ENCODE results near the gene CNPPD1. TPM values are rescaled to one million over a fixed set of nuclear protein-coding genes. Genes with fewer than 3 reads are reported as not detected.

CNPPD1 gene
- total and polyA plus RNA-seq, 2 of the 8 experiments (the other 6 are each of a cell fraction or from before 2014, with no cell fraction given), result 32.9 to 35.9 TPM

DNA sequence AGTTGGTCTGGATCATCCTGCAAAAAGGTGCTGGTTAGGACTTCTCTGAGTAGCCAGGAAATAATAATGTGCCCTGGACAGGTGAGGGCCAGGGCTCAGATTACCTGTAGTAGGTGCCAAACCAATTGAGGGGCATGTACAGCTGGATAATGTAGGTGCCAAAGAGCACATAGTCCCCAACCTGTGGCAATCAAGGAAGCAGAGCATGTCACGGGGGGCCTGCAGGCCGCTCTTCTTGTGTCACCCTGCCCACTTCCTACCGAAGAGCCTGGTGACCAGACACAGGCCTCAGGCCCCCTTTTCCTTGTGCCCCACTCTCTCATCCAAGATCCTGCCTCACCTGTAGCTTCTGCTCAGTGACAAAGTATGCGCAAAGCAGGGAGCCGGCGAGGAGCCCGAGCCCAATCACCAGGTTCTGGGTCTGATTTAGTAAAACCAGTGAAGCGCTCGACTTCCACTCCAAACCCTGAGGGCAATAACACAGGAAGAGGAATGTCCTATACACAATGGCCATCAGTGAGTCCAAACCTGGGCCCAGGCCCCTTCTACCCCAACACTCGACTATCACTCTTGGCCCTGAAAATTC, 36.9 kb upstream of the CNPPD1 start:
- ChIA-PET POLR2A (ENCODE audit: partially characterized antibody) (interaction anchor here (0.6 to 1.5 kb wide), 6 partner anchors 16 to 51 kb away, joined by 3 to 7 read pairs (median 3); partner anchors contain the start of genes ANKZF1, ATG9A, GLB1L and STK16), CTCF (ENCODE audit: partially characterized antibody) (interaction anchor here (0.6 to 1.8 kb wide), 4 partner anchors 31 to 413 kb away, joined by 3 to 4 read pairs (median 4); no protein-coding TSS in a partner anchor)
- peaks cover 14 to 57% (median 29%) of the 10 kb centered on the region in 4 experiments for H3K36me3 ChIP-seq (ENCODE audit: control insufficient read depth in 2 of 4, insufficient read depth in 4 of 4, low read length in 3 of 4)
- no peak overlapping the region for H3K4me3 ChIP-seq (ENCODE audit: extremely low read depth in 1 of 4, insufficient read depth in 2 of 4, low read depth in 3 of 4, low read length in 4 of 4)
- H3K4me1 ChIP-seq (replicated peaks in 1 of 4; ENCODE audit: control insufficient read depth in 3 of 4, insufficient read depth in 4 of 4, low read length in 3 of 4), result peaks cover 0 to 2% (median 0%) of the 10 kb centered on the region in 4 experiments; a peak in 2 of 7 replicates
- no peaks in the 10 kb centered on the region for H3K9me3 ChIP-seq (ENCODE audit: insufficient read depth in 2 of 2, low read depth in 1 of 2, low read length in 1 of 2)
- no peak overlapping the region for H2BK15ac ChIP-seq (ENCODE audit: low read length)
- no peak overlapping the region for H4K8ac ChIP-seq (ENCODE audit: extremely low read depth, insufficient read depth, low read length)
- 89% methylated on average over 10 of the region's 10 CpGs; no CpG with 5 or more reads in 1 of the 2 experiments for WGBS, 2 experiments (ENCODE audit: extremely low coverage in 1 of 2, insufficient coverage in 1 of 2, insufficient read length in 1 of 2, insufficient replicate concordance in 2 of 2, low coverage in 1 of 2, low lambda C conversion rate in 2 of 2, missing lambda C conversion rate in 1 of 2)
- H4K91ac ChIP-seq (replicated peaks; ENCODE audit: insufficient read length, low read length), result no peak overlapping the region
- no peak overlapping the region for H3K4ac ChIP-seq (replicated peaks; ENCODE audit: insufficient read length, low read depth, low read length)
- H3K14ac ChIP-seq (ENCODE audit: insufficient read length), result no peak overlapping the region
- no peak overlapping the region for H3K4me2 ChIP-seq (ENCODE audit: insufficient read depth in 1 of 2, low read depth in 2 of 2, low read length in 2 of 2)
- H2BK20ac ChIP-seq (ENCODE audit: low read length), result no peak overlapping the region
- no peak overlapping the region for H2BK12ac ChIP-seq (ENCODE audit: low read depth, low read length)
- no peak overlapping the region for H2BK5ac ChIP-seq (ENCODE audit: low read depth, low read length)
- peaks cover 0 to 2% of the 10 kb centered on the region in 2 experiments for H4K20me1 ChIP-seq (replicated peaks in 1 of 2; ENCODE audit: control insufficient read depth in 1 of 2, insufficient read depth in 2 of 2, low read length in 2 of 2)
- no peak overlapping the region for H3K23ac ChIP-seq (ENCODE audit: insufficient read length)
- H3K18ac ChIP-seq (ENCODE audit: extremely low read depth, low read length), result no peak overlapping the region
- H2AFZ ChIP-seq (ENCODE audit: low read length), result no peak overlapping the region
- no peak overlapping the region for H2BK120ac ChIP-seq (replicated peaks; ENCODE audit: low read depth, low read length)
- no peak overlapping the region for H4K5ac ChIP-seq (ENCODE audit: insufficient read length, low read depth, low read length)
- H3K27me3 ChIP-seq (replicated peaks in 1 of 4; ENCODE audit: control insufficient read depth in 3 of 4, extremely low read depth in 1 of 4, insufficient read depth in 3 of 4, low read length in 3 of 4), result no peaks in the 10 kb centered on the region
- H3K56ac ChIP-seq (replicated peaks; ENCODE audit: insufficient read length, low read depth, low read length), result no peak overlapping the region
- no peak for DNase-seq (ENCODE audit: low read depth in 1 of 2, low spot score in 2 of 2)
- no peaks in the 10 kb centered on the region for H3K79me2 ChIP-seq (ENCODE audit: control insufficient read depth in 1 of 2, insufficient read depth in 2 of 2, low read length in 2 of 2)
- FAIRE-seq, result no peak
- no peaks in the 10 kb centered on the region for H3K79me1 ChIP-seq (ENCODE audit: low read depth, low read length)
- peaks cover 7% of the 10 kb centered on the region for H3K23me2 ChIP-seq (ENCODE audit: low read depth, low read length)
- no peak overlapping the region for H3K9ac ChIP-seq (replicated peaks in 1 of 4; ENCODE audit: extremely low read depth in 1 of 4, low read depth in 3 of 4, low read length in 3 of 4)
- H3K27ac ChIP-seq (ENCODE audit: low read depth, low read length), result no peak overlapping the region
- no peak overlapping the region for H2AK5ac ChIP-seq (ENCODE audit: low read depth, low read length)
- TF ChIP-seq CBX5 (IDR thresholded peaks at IDR 0.05; ENCODE audit: low read depth, low read length), result no peak
- TF ChIP-seq CTBP2 (IDR thresholded peaks at IDR 0.05; ENCODE audit: borderline replicate concordance, insufficient read depth, insufficient read length, low read length), result no peak
- TF ChIP-seq EP300 (IDR thresholded peaks at IDR 0.05; ENCODE audit: borderline replicate concordance in 1 of 2, low read depth in 2 of 2, low read length in 2 of 2), result no peak
- TF ChIP-seq USF2 (IDR thresholded peaks at IDR 0.05; ENCODE audit: low read length), result no peak
- TF ChIP-seq, protein P1, sequence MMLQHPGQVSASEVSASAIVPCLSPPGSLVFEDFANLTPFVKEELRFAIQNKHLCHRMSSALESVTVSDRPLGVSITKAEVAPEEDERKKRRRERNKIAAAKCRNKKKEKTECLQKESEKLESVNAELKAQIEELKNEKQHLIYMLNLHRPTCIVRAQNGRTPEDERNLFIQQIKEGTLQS (IDR thresholded peaks at IDR 0.05; ENCODE audit: insufficient read depth, low read depth, low read length), result no peak
- TF ChIP-seq RBBP5 (IDR thresholded peaks at IDR 0.05; ENCODE audit: borderline replicate concordance, low read depth, low read length), result no peak
- no peak for TF ChIP-seq SIRT6 (IDR thresholded peaks at IDR 0.05; ENCODE audit: low read length)
- TF ChIP-seq KDM5A (IDR thresholded peaks at IDR 0.05; ENCODE audit: low read length), result no peak
- TF ChIP-seq JUN (IDR thresholded peaks at IDR 0.05; ENCODE audit: low read depth, low read length), result no peak
- TF ChIP-seq CEBPB (IDR thresholded peaks at IDR 0.05; ENCODE audit: low read depth, low read length), result no peak
- TF ChIP-seq TBP (IDR thresholded peaks at IDR 0.05; ENCODE audit: low read depth, low read length), result no peak

Measured in H1 (cell line).